IMR-90 (cell line): ENCODE results near the gene CERK. TPM values are rescaled to one million over a fixed set of nuclear protein-coding genes. Genes with fewer than 3 reads are reported as not detected.

Experiments
- ATAC-seq: fragments of 200-7000 bp; cut with Tn5 transposase; 2 replicates; pipeline ENCODE4 v1.9.1; 2020; ENCODE audit warnings: low read depth, mild to moderate bottlenecking, moderate library complexity
- BruUV-seq: library from RNA; stranded (reverse); fragments of 400-500 nt; replicated peaks from 2 replicates; lab custom pipeline; 2021; lab: Mats Ljungman, UMichigan
- CTCF ChIA-PET: fragments of 300-600 bp; formaldehyde crosslinking; extraction: SDS; loops from one replicate; lab custom pipeline; 2021; ENCODE audit warnings: antibody characterized with exemption; lab: Yijun Ruan, JAX
- POLR2A ChIA-PET: fragments of 300-600 bp; sonication (Branson Sonifier 250); formaldehyde crosslinking; loops from one replicate; lab custom pipeline; 2022; ENCODE audit warnings: antibody characterized with exemption; ENCODE audit not compliant: unreplicated experiment; lab: Charles Lee
- DNase-seq: peaks from one replicate; pipeline ENCODE4 v3.0.0; 2013
- H2AFZ ChIP-seq: replicated peaks from 2 replicates; pipeline ENCODE3; 2013; ENCODE audit warnings: low read length, mild to moderate bottlenecking; ENCODE audit not compliant: poor library complexity
- H2AK5ac ChIP-seq: 2 replicates; pipeline ENCODE4 v1.6.1; 2013; ENCODE audit warnings: low read depth, low read length, inconsistent platforms
- H2AK9ac ChIP-seq: replicated peaks from 2 replicates; pipeline ENCODE3; 2013; ENCODE audit warnings: mild to moderate bottlenecking, low read depth, low read length, moderate library complexity; ENCODE audit not compliant: poor library complexity
- H2BK120ac ChIP-seq: 2 replicates; pipeline ENCODE4 v1.6.1; 2013; ENCODE audit warnings: low read depth, low read length, inconsistent platforms
- H2BK15ac ChIP-seq: 3 replicates; pipeline ENCODE4 v1.6.1; 2013; ENCODE audit warnings: low read depth, low read length, inconsistent platforms
- H2BK20ac ChIP-seq: 2 replicates; pipeline ENCODE4 v1.6.1; 2013; ENCODE audit warnings: low read depth, mild to moderate bottlenecking, inconsistent platforms, low read length, moderate library complexity
- H2BK5ac ChIP-seq: 2 replicates; pipeline ENCODE4 v1.6.1; 2013; ENCODE audit warnings: mild to moderate bottlenecking, low read depth, low read length, inconsistent platforms; ENCODE audit not compliant: poor library complexity, severe bottlenecking
- H3K14ac ChIP-seq: replicated peaks from 2 replicates; pipeline ENCODE4 v1.6.1; 2013; ENCODE audit warnings: low read depth, low read length, inconsistent platforms
- H3K18ac ChIP-seq: 2 replicates; pipeline ENCODE4 v1.6.1; 2013; ENCODE audit warnings: low read depth, low read length, control low read depth
- H3K23ac ChIP-seq: 2 replicates; pipeline ENCODE4 v1.6.1; 2013; ENCODE audit warnings: low read depth, low read length, inconsistent platforms
- H3K27ac ChIP-seq: 2 replicates; pipeline ENCODE4 v1.5.1; 2013; ENCODE audit warnings: mild to moderate bottlenecking, control low read depth, low read length; ENCODE audit not compliant: insufficient read depth
- H3K27me3 ChIP-seq: 2 replicates; pipeline ENCODE4 v1.6.1; 2013; ENCODE audit warnings: low read length; ENCODE audit not compliant: control insufficient read depth, insufficient read depth
- H3K36me3 ChIP-seq: 2 replicates; pipeline ENCODE4 v1.6.1; 2013; ENCODE audit warnings: low read length, mixed read lengths; ENCODE audit not compliant: control insufficient read depth, insufficient read depth
- H3K4ac ChIP-seq: 2 replicates; pipeline ENCODE4 v1.6.1; 2013; ENCODE audit warnings: low read depth, low read length, inconsistent platforms
- H3K4me1 ChIP-seq: 2 replicates; pipeline ENCODE4 v1.6.1; 2013; ENCODE audit warnings: low read length, mixed read lengths; ENCODE audit not compliant: control insufficient read depth, insufficient read depth
- H3K4me2 ChIP-seq: 2 replicates; pipeline ENCODE4 v1.6.1; 2013; ENCODE audit warnings: low read depth, mild to moderate bottlenecking, control low read depth, low read length, moderate library complexity
- H3K4me3 ChIP-seq: 2 replicates; pipeline ENCODE4 v1.5.1; 2013; ENCODE audit warnings: low read depth, mild to moderate bottlenecking, control low read depth, low read length, moderate library complexity; ENCODE audit not compliant: insufficient read depth
- H3K56ac ChIP-seq: 2 replicates; pipeline ENCODE4 v1.6.1; 2013; ENCODE audit warnings: low read length, inconsistent platforms; ENCODE audit not compliant: insufficient read depth; ENCODE audit errors: extremely low read depth
- H3K79me1 ChIP-seq, 2 experiments: 2 replicates each; pipeline ENCODE4 v1.6.1; 2013; ENCODE audit warnings: low read length in 2 of 2, inconsistent platforms in 1 of 2, low read depth in 1 of 2
- H3K9ac ChIP-seq: 2 replicates; pipeline ENCODE4 v1.6.1; 2013; ENCODE audit warnings: low read depth, low read length, control low read depth
- H3K9me1 ChIP-seq: 2 replicates; pipeline ENCODE4 v1.6.1; 2013; ENCODE audit warnings: low read length, inconsistent platforms; ENCODE audit not compliant: insufficient read depth
- H3K9me3 ChIP-seq: 2 replicates; pipeline ENCODE4 v1.6.1; 2013; ENCODE audit warnings: low read length; ENCODE audit not compliant: control insufficient read depth, insufficient read depth
- H4K20me1 ChIP-seq: 2 replicates; pipeline ENCODE4 v1.6.1; 2013; ENCODE audit warnings: low read length, inconsistent platforms; ENCODE audit not compliant: insufficient read depth
- H4K5ac ChIP-seq: 2 replicates; pipeline ENCODE4 v1.6.1; 2013; ENCODE audit warnings: mild to moderate bottlenecking, low read depth, low read length, control low read depth
- H4K8ac ChIP-seq, 2 experiments: 2 replicates each; pipeline ENCODE4 v1.6.1; 2013; ENCODE audit warnings: low read depth in 2 of 2, low read length in 2 of 2, control low read depth in 1 of 2, inconsistent platforms in 1 of 2
- H4K91ac ChIP-seq: 2 replicates; pipeline ENCODE4 v1.6.1; 2013; ENCODE audit warnings: low read depth, low read length, inconsistent platforms; ENCODE audit not compliant: insufficient read depth
- FOS ChIP-seq: fragments of 150-350 bp; IDR thresholded peaks from 2 replicates; pipeline ENCODE4 v1.6.1; 2016; ENCODE audit warnings: low read depth, low read length
- USF2 ChIP-seq: fragments of 150-350 bp; IDR thresholded peaks from 2 replicates; pipeline ENCODE4 v1.6.1; 2017; ENCODE audit warnings: mild to moderate bottlenecking, antibody characterized with exemption, low read length, low read depth
- WGBS, 2 experiments: methylation state at CpG; one replicate each; pipeline versions ENCODE4 v1.1.5 to v1.1.7; 2013; ENCODE audit warnings: missing lambda C conversion rate in 2 of 2; ENCODE audit not compliant: insufficient read length in 1 of 2; ENCODE audit errors: extremely low coverage in 2 of 2; 5-methylcytosine and 5-hydroxymethylcytosine counted together
- dilution Hi-C: fragments of 300-500 bp; cut with HindIII; formaldehyde crosslinking; loops from one replicate; pipeline ENCODE4 v1.14.3; 2018; ENCODE audit warnings: low sequenced_read_pairs; ENCODE audit not compliant: unreplicated experiment
- in situ Hi-C: fragments of 300-500 bp; cut with MboI; formaldehyde crosslinking; loops from 3 replicates; pipeline ENCODE4 v1.14.3; 2019; ENCODE audit warnings: low sequenced_read_pairs, inconsistent platforms, mixed read lengths
- intact Hi-C: fragments of 100-400 bp; cut with micrococcal nuclease; formaldehyde crosslinking; loops from 2 replicates; pipeline ENCODE4 v1.10.0; 2022
- polyA plus RNA-seq, 3 experiments: library from polyadenylated mRNA; depleted of rRNA; stranded (reverse); fragments of >200 nt; gene quantifications; 2 replicates each; pipeline ENCODE4 v1.2.3, GENCODE V29; 2012; ENCODE audit warnings: low replicate concordance in 1 of 3
- total RNA-seq: library from RNA; depleted of rRNA; stranded (reverse); fragments of >200 nt; gene quantifications from 2 replicates; pipeline ENCODE4 v1.2.3, GENCODE V29; 2012

The CERK gene
- total and polyA plus RNA-seq, 2 of the 4 experiments (the other 2 are of a cell fraction), result 25.3 to 38.7 TPM

GRCh38 chr22:46764140-46764680, 26.2 kb upstream of the CERK start:
- WGBS, 2 experiments, result 93% methylated on average over 3 of the region's 6 CpGs; no CpG with 5 or more reads in 1 of the 2 experiments
- peaks cover 10% of the 10 kb centered on the region for H4K20me1 ChIP-seq
- no peak overlapping the region for H2BK120ac ChIP-seq
- H3K9me1 ChIP-seq, result peaks cover 10% of the 10 kb centered on the region; the same call in 1 of the 2 replicates
- no peak overlapping the region for H2AFZ ChIP-seq
- H3K9ac ChIP-seq, result no peak overlapping the region
- H3K79me1 ChIP-seq, result peaks cover 37 to 66% of the 10 kb centered on the region in 2 experiments
- no peak overlapping the region for H3K4me3 ChIP-seq
- ATAC-seq (no peak), DNase-seq (peak; percentile 17)
- H3K27ac ChIP-seq, result no peak overlapping the region
- H3K4ac ChIP-seq, result no peak overlapping the region
- H2AK9ac ChIP-seq, result no peak overlapping the region
- H2BK20ac ChIP-seq, result no peak overlapping the region
- dilution Hi-C loops, result no loop called here
- POLR2A ChIA-PET, result no interaction called here
- intact Hi-C loops, result no loop called here
- H3K36me3 ChIP-seq, result peaks cover 1% of the 10 kb centered on the region; the same call in 1 of the 2 replicates
- peaks cover 9% of the 10 kb centered on the region for H3K4me1 ChIP-seq
- H4K5ac ChIP-seq, result no peak overlapping the region
- no peak overlapping the region for H3K14ac ChIP-seq
- in situ Hi-C loops, result no loop called here
- H3K56ac ChIP-seq, result no peak overlapping the region
- no peak overlapping the region for H2BK5ac ChIP-seq
- H4K91ac ChIP-seq, result no peak overlapping the region
- no peak overlapping the region; a peak in 1 of 4 replicates for H4K8ac ChIP-seq
- no peak for TF ChIP-seq FOS
- TF ChIP-seq USF2, result no peak
- BruUV-seq, result no TSS peak
- no peak overlapping the region for H2BK15ac ChIP-seq
- H2AK5ac ChIP-seq, result no peak overlapping the region
- H3K23ac ChIP-seq, result no peak overlapping the region
- H3K18ac ChIP-seq, result no peak overlapping the region
- no peaks in the 10 kb centered on the region for H3K27me3 ChIP-seq
- no peaks in the 10 kb centered on the region for H3K9me3 ChIP-seq
- H3K4me2 ChIP-seq, result peak overlapping the region; percentile 18; the same call in 1 of the 2 replicates
- CTCF ChIA-PET, result no interaction called here
